ENCODE measurements around the gene SH3D19.

Gene SH3D19

DNA sequence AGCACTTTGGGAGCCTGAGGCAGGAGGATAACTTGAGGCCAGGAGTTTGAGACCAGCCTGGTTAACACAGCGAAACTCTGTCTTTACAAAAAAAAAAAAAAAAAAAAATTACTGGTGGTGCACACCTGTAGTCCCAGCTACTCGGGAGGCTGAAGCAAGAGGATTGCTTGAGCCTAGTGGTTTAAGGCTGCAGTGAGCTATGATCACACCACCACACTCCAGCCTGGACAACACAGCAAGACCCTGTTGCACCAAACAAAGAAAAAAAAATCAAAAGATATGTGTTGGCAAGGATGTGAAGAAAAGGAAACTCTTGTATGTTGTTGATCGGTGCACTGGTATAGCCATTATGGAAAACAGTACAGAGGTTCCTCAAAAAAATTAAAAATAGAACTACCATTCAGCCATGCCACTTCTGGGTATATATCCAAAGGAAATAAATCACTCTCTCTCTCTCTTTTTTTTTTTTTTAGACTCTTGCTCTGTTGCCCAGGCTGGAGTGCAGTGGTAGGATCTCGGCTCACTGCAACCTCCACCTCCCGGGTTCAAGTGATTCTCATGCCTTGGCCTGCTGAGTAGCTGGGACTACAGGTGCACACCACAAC, 15.2 kb downstream of the SH3D19 start:
- TF ChIP-seq USF1 (IDR thresholded peaks at IDR 0.05) = no peak
- TF ChIP-seq RAD21 (IDR thresholded peaks at IDR 0.05; ENCODE audit: low read depth) = no peak
- no peak for TF ChIP-seq EP300 (IDR thresholded peaks at IDR 0.05; ENCODE audit: borderline replicate concordance)
- no peak for TF ChIP-seq YY1 (IDR thresholded peaks at IDR 0.05; ENCODE audit: low read depth)
- TF ChIP-seq ZBTB7A (IDR thresholded peaks at IDR 0.05; ENCODE audit: low read depth) = no peak
- no peak for TF ChIP-seq TEAD4 (IDR thresholded peaks at IDR 0.05)
- no peak for TF ChIP-seq FOXM1 (IDR thresholded peaks at IDR 0.05; ENCODE audit: borderline replicate concordance, low read depth)
- no peak for TF ChIP-seq EGR1 (IDR thresholded peaks at IDR 0.05)

DNA sequence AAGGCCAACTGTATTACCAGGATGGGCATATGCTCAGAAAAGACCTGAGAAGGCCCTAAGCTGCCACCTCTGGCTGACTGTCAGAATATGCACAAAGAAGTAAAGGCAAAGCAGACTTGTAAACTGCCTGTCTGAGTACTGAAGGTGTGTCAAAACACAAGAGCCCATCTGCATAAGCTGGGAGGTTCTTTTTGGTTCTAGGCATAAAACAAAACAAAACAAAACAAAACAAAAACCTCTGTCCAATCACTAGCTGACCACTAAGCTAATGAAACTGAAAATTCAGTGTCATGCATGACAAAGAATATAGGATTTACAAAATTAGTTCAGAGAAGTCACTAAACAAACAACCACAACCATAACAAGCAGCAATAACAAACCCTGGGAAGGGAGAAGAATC, 20.6 kb downstream of the SH3D19 start:
- no peak for TF ChIP-seq NFIC (IDR thresholded peaks at IDR 0.05)
- no peak for TF ChIP-seq TCF12 (IDR thresholded peaks at IDR 0.05; ENCODE audit: low read depth)
- no peak for TF ChIP-seq CREB1 (IDR thresholded peaks at IDR 0.05; ENCODE audit: low read depth)
- TF ChIP-seq, protein P1, sequence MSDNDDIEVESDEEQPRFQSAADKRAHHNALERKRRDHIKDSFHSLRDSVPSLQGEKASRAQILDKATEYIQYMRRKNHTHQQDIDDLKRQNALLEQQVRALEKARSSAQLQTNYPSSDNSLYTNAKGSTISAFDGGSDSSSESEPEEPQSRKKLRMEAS (IDR thresholded peaks at IDR 0.05) = no peak
- no peak for TF ChIP-seq REST (IDR thresholded peaks at IDR 0.05; ENCODE audit: low read depth)
- no peak for TF ChIP-seq EGR1 (IDR thresholded peaks at IDR 0.05)

DNA sequence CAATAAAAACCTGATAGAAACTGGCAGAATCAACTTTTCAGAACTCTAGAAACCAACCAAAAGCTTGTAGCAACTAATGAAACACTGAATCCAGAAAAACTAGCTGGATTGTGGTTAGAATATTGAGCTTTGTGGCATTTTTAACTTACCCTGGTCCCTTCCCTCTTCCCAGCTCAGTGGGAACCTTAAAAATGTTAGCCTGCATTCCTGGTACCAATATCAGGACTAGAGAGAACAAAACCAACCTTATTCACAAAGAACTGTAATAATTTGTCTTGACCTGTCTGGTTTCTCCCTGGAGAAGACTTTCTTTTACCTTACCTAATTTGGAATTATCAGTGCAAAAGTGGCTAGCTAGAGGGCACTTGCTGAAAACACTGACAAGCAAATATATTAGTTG, 21.2 kb downstream of the SH3D19 start:
- TF ChIP-seq EGR1 (IDR thresholded peaks at IDR 0.05) = no peak
- no peak for TF ChIP-seq RAD21 (IDR thresholded peaks at IDR 0.05; ENCODE audit: low read depth)
- TF ChIP-seq, protein P1 (IDR thresholded peaks at IDR 0.05) = no peak
- no peak for TF ChIP-seq EP300 (IDR thresholded peaks at IDR 0.05; ENCODE audit: borderline replicate concordance)
- no peak for TF ChIP-seq REST (IDR thresholded peaks at IDR 0.05; ENCODE audit: low read depth)
- no peak for TF ChIP-seq TEAD4 (IDR thresholded peaks at IDR 0.05)
- no peak for TF ChIP-seq USF1 (IDR thresholded peaks at IDR 0.05)
- TF ChIP-seq YY1 (IDR thresholded peaks at IDR 0.05; ENCODE audit: low read depth) = no peak
- no peak for TF ChIP-seq ZBTB7A (IDR thresholded peaks at IDR 0.05; ENCODE audit: low read depth)
- no peak for TF ChIP-seq FOXM1 (IDR thresholded peaks at IDR 0.05; ENCODE audit: borderline replicate concordance, low read depth)

DNA sequence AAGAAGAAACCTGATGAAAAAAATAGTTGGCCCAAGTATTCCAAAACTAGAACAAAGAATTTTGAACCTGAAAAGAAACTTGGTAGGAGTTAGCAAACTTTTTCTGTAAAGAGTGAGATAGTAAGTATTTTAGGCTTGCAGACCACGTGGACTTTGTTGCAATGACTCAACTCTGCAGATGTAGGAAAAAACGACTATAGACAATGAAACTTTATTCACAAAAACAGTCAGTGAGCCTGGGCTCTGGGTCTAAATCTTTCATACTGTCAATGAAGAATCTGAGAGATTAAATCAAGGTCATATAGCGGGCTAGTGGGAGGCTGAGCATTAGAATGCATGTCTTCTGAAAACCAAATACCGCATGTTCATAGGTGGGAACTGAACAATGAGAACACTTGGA, 23.0 kb downstream of the SH3D19 start:
- no peak for TF ChIP-seq USF1 (IDR thresholded peaks at IDR 0.05)
- TF ChIP-seq TAF1 (IDR thresholded peaks at IDR 0.05; ENCODE audit: low read depth) = no peak
- no peak for TF ChIP-seq NFIC (IDR thresholded peaks at IDR 0.05)
- no peak for TF ChIP-seq REST (IDR thresholded peaks at IDR 0.05; ENCODE audit: low read depth)
- TF ChIP-seq TEAD4 (IDR thresholded peaks at IDR 0.05) = no peak
- TF ChIP-seq FOXM1 (IDR thresholded peaks at IDR 0.05; ENCODE audit: borderline replicate concordance, low read depth) = no peak
- TF ChIP-seq EP300 (IDR thresholded peaks at IDR 0.05; ENCODE audit: borderline replicate concordance) = no peak
- TF ChIP-seq, protein P1 (IDR thresholded peaks at IDR 0.05) = no peak
- no peak for TF ChIP-seq RAD21 (IDR thresholded peaks at IDR 0.05; ENCODE audit: low read depth)
- no peak for TF ChIP-seq EGR1 (IDR thresholded peaks at IDR 0.05)
- TF ChIP-seq CEBPB (IDR thresholded peaks at IDR 0.05) = no peak
- TF ChIP-seq TCF12 (IDR thresholded peaks at IDR 0.05; ENCODE audit: low read depth) = no peak
- no peak for TF ChIP-seq YY1 (IDR thresholded peaks at IDR 0.05; ENCODE audit: low read depth)
- TF ChIP-seq CREB1 (IDR thresholded peaks at IDR 0.05; ENCODE audit: low read depth) = no peak
- no peak for TF ChIP-seq ZBTB7A (IDR thresholded peaks at IDR 0.05; ENCODE audit: low read depth)

All from Ishikawa (cell line).